GM23338 (cell line): Measurements from ENCODE around the gene DCAF5. TPM values are rescaled to one million over a fixed set of nuclear protein-coding genes. Genes with fewer than 3 reads are reported as not detected.

Source experiments
- ATAC-seq: fragments of 200-7000 bp; cut with Tn5 transposase; 3 replicates; pipeline ENCODE4 v1.9.1; 2020
- DNase-seq: peaks from one replicate; pipeline ENCODE4 v3.0.0-alpha.2; 2015; ENCODE audit warnings: low spot score
- H2AFZ ChIP-seq: fragments of 200-600 bp; sonication (generic); 2 replicates; pipeline ENCODE4 v1.8.0; 2016; ENCODE audit warnings: antibody characterized with exemption, mild to moderate bottlenecking, moderate library complexity
- H3F3A ChIP-seq: fragments of 200-600 bp; sonication (generic); replicated peaks from 2 replicates; pipeline ENCODE4 v1.8.0; 2017; ENCODE audit warnings: antibody characterized with exemption, mixed run types, low read depth
- H3K27ac ChIP-seq: fragments of 200-600 bp; sonication (generic); 2 replicates; pipeline ENCODE4 v1.6.1; 2016; ENCODE audit warnings: low read depth
- H3K27me3 ChIP-seq: fragments of 200-600 bp; sonication (generic); 2 replicates; pipeline ENCODE4 v1.8.0; 2016; ENCODE audit warnings: mild to moderate bottlenecking, mixed run types, moderate library complexity; ENCODE audit not compliant: insufficient read depth
- H3K36me3 ChIP-seq: fragments of 200-600 bp; sonication (generic); 2 replicates; pipeline ENCODE4 v1.8.0; 2016; ENCODE audit warnings: mild to moderate bottlenecking; ENCODE audit not compliant: insufficient read depth
- H3K4me1 ChIP-seq: fragments of 200-600 bp; sonication (generic); 2 replicates; pipeline ENCODE4 v1.8.0; 2016; ENCODE audit warnings: mild to moderate bottlenecking, moderate library complexity; ENCODE audit not compliant: insufficient read depth
- H3K4me2 ChIP-seq: fragments of 200-600 bp; sonication (generic); 2 replicates; pipeline ENCODE4 v1.7.1; 2017; ENCODE audit warnings: mixed run types
- H3K4me3 ChIP-seq: fragments of 200-600 bp; sonication (generic); 2 replicates; pipeline ENCODE4 v1.6.1; 2016; ENCODE audit warnings: mixed run types
- H3K79me2 ChIP-seq: fragments of 200-600 bp; sonication (generic); replicated peaks from 2 replicates; pipeline ENCODE4 v1.8.0; 2017; ENCODE audit warnings: mild to moderate bottlenecking; ENCODE audit not compliant: insufficient read depth
- H3K9me2 ChIP-seq: fragments of 200-600 bp; sonication (generic); 2 replicates; pipeline ENCODE4 v1.8.0; 2017; ENCODE audit not compliant: insufficient read depth
- H4K20me1 ChIP-seq: fragments of 200-600 bp; sonication (generic); replicated peaks from 2 replicates; pipeline ENCODE4 v1.8.0; 2017; ENCODE audit warnings: mild to moderate bottlenecking; ENCODE audit not compliant: insufficient read depth
- H3K27ac Mint-ChIP-seq: 2 replicates; pipeline ENCODE4 v1.8.0; 2020; ENCODE audit warnings: inconsistent platforms, mild to moderate bottlenecking, moderate library complexity, mixed read lengths
- H3K27me3 Mint-ChIP-seq: 3 replicates; pipeline ENCODE4 v1.8.0; 2022; ENCODE audit warnings: low read depth, mild to moderate bottlenecking, moderate library complexity, mixed read lengths, inconsistent platforms; ENCODE audit not compliant: insufficient read depth, poor library complexity
- H3K36me3 Mint-ChIP-seq: 3 replicates; pipeline ENCODE4 v1.8.0; 2021; ENCODE audit warnings: low read depth, mild to moderate bottlenecking, inconsistent platforms, moderate library complexity, mixed read lengths
- H3K4me1 Mint-ChIP-seq: 3 replicates; pipeline ENCODE4 v1.8.0; 2020; ENCODE audit warnings: mild to moderate bottlenecking, inconsistent platforms, mixed read lengths
- H3K4me3 Mint-ChIP-seq: 3 replicates; pipeline ENCODE4 v1.8.0; 2021; ENCODE audit warnings: moderate library complexity, mild to moderate bottlenecking, inconsistent platforms, mixed read lengths
- H3K9me3 Mint-ChIP-seq: 3 replicates; pipeline ENCODE4 v1.8.0; 2020; ENCODE audit warnings: moderate library complexity, mild to moderate bottlenecking, inconsistent platforms, mixed read lengths
- CREB1 ChIP-seq: fragments of 250-450 bp; sonication (Bioruptor Pico); IDR thresholded peaks from 2 replicates; pipeline ENCODE4 v1.5.0; 2020; ENCODE audit warnings: low read depth, mild to moderate bottlenecking, moderate library complexity
- CTCF ChIP-seq, 2 experiments: fragments of 200-600 bp in 1 of 2; sonication (generic) in 1 of 2; conservative IDR thresholded peaks; 2 replicates each; pipeline versions ENCODE4 v1.5.1 to v1.6.1; 2016 to 2017; ENCODE audit warnings: antibody characterized with exemption in 2 of 2, low read depth in 2 of 2, mild to moderate bottlenecking in 2 of 2, moderate library complexity in 1 of 2
- JUNB ChIP-seq: IDR thresholded peaks from one replicate; pipeline ENCODE4 v1.6.1; 2016; ENCODE audit warnings: antibody characterized with exemption; ENCODE audit not compliant: unreplicated experiment
- NANOG ChIP-seq: IDR thresholded peaks from 2 replicates; pipeline ENCODE4 v1.6.1; 2016; ENCODE audit warnings: antibody characterized with exemption, borderline replicate concordance
- REST ChIP-seq: IDR thresholded peaks from one replicate; pipeline ENCODE4 v1.6.1; 2018; ENCODE audit warnings: antibody characterized with exemption; ENCODE audit not compliant: unreplicated experiment
- STAT1 ChIP-seq: IDR thresholded peaks from one replicate; pipeline ENCODE4 v1.6.1; 2016; ENCODE audit warnings: antibody characterized with exemption; ENCODE audit not compliant: unreplicated experiment
- ZNF331 ChIP-seq: fragments of 250-450 bp; sonication (Bioruptor Pico); IDR thresholded peaks from 2 replicates; pipeline ENCODE4 v1.5.0; 2020; ENCODE audit warnings: low read depth, mild to moderate bottlenecking, moderate library complexity
- ZNF462 ChIP-seq: fragments of 250-450 bp; sonication (Bioruptor Pico); IDR thresholded peaks from 2 replicates; pipeline ENCODE4 v1.5.0; 2020; ENCODE audit warnings: mild to moderate bottlenecking, moderate library complexity
- polyA plus RNA-seq: library from polyadenylated mRNA; unstranded; fragments of >200 nt; fragmentation: Nextera tagmentation; extraction: Ambion mirVana; gene quantifications from 2 replicates; pipeline ENCODE4 v1.2.1, GENCODE V29; 2016
- total RNA-seq: library from RNA; depleted of rRNA; stranded (reverse); fragments of >200 nt; shearing (Covaris generic); gene quantifications from 2 replicates; pipeline ENCODE4 v1.2.3, GENCODE V29; 2014

DCAF5 gene
- total and polyA plus RNA-seq, 2 experiments from 2014 or later = 14.0 to 15.2 TPM

- TF ChIP-seq CTCF (conservative IDR thresholded peaks at IDR 0.05; ENCODE audit: low read depth in 2 of 2) (peak; percentile 82 to 90), STAT1 (no peak)
Measured at GRCh38 chr14:69107407-69108003, 45.4 kb downstream of the DCAF5 start (continued).

GRCh38 chr14:69106451-69106850 lies 46.5 kb downstream of the DCAF5 start:
- H3F3A ChIP-seq = no peaks in the 10 kb centered on the region
- H3K4me3 Mint-ChIP-seq = no peak overlapping the region
- H3K4me2 ChIP-seq = no peak overlapping the region
- H3K9me2 ChIP-seq = no peaks in the 10 kb centered on the region
- no peak for ATAC-seq
- H3K36me3 ChIP-seq = no peaks in the 10 kb centered on the region
- H4K20me1 ChIP-seq = no peaks in the 10 kb centered on the region
- no peaks in the 10 kb centered on the region for H3K27me3 ChIP-seq
- no peak overlapping the region for H3K4me3 ChIP-seq
- no peak overlapping the region for H2AFZ ChIP-seq
- H3K36me3 Mint-ChIP-seq = peaks cover 3% of the 10 kb centered on the region; the same call in 1 of the 3 replicates
- H3K4me1 Mint-ChIP-seq = peaks cover 4% of the 10 kb centered on the region; the same call in 2 of the 3 replicates
- DNase-seq = no peak
- no peaks in the 10 kb centered on the region for H3K4me1 ChIP-seq
- peaks cover 1% of the 10 kb centered on the region for H3K27me3 Mint-ChIP-seq
- H3K27ac Mint-ChIP-seq = no peak overlapping the region
- H3K79me2 ChIP-seq = no peaks in the 10 kb centered on the region
- no peak overlapping the region for H3K27ac ChIP-seq
- TF ChIP-seq CREB1 (no peak), REST (no peak), JUNB (no peak), NANOG (no peak), ZNF462 (CRISPR knock-in tag) (no peak), ZNF331 (no peak)
- no peaks in the 10 kb centered on the region for H3K9me3 Mint-ChIP-seq
